GM12874 (cell line): ENCODE measurements around the gene GIPC2.

Experiments used
- CTCF ChIP-seq: IDR thresholded peaks from 2 replicates; pipeline ENCODE4 v1.5.1; 2011; ENCODE audit warnings: low read depth, mild to moderate bottlenecking, control low read depth, low read length, moderate library complexity; ENCODE audit not compliant: insufficient read depth

Gene GIPC2

GRCh38 chr1:78019024-78019423 is 26.7 kb upstream of the GIPC2 start:
- TF ChIP-seq CTCF = no peak

GRCh38 chr1:78029793-78030192 is 16.0 kb upstream of the GIPC2 start:
- TF ChIP-seq CTCF = no peak

- no peak for TF ChIP-seq CTCF
Observed at GRCh38 chr1:78032996-78033796, 12.6 kb upstream of the GIPC2 start.

GRCh38 chr1:78033797-78034172 is 12.0 kb upstream of the GIPC2 start:
- no peak for TF ChIP-seq CTCF

GRCh38 chr1:78035121-78035520 is 10.6 kb upstream of the GIPC2 start:
- no peak for TF ChIP-seq CTCF

GRCh38 chr1:78036450-78036849 is 9.3 kb upstream of the GIPC2 start:
- no peak for TF ChIP-seq CTCF

GRCh38 chr1:78038071-78038470 is 7.7 kb upstream of the GIPC2 start:
- no peak for TF ChIP-seq CTCF
